Epithelial cell of prostate (primary cell): ENCODE data around the gene ACACA.

Source experiments
- DNase-seq: peaks from one replicate; pipeline ENCODE4 v3.0.0-alpha.2; 2011; ENCODE audit warnings: low read depth, low spot score
- H3K27ac ChIP-seq: fragments of 450-650 bp; 2 replicates; pipeline ENCODE4 v1.5.1; 2017; ENCODE audit warnings: mild to moderate bottlenecking

Gene ACACA

DNA sequence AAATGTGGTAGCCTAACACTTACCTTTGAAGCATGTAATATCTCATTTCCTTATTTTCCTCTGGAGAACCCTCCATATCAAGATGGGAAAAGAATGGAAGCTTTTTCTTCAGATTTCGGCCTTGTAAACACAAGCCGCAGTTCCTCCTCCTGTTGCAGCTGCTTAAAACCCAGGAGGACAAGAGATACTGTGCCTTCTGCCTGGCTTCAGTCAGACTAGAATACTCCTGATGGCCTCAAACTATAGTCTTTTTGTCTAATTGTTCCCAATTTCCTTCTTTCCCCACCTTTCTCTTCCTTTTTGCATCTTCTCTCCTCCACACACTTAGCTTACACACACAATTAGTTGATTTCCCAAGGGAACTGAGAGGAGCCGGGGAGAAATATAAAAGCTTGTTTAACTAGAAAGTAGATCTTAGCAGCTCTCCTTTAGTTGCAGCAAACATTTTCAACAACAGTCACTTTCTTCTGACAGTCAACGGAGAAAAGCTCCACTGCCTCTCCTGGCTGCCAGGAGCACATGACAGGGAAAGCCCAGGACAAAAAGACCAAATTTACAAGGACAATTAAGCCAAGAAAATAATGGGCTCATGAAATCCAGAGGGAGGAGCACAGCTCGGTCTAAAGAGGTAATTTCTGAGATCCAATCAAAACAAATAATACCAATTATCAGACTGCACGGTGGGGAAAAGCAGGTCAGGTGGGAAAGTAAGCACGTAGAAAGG lies 107.2 kb downstream of the ACACA start:
- no peak for DNase-seq
- peak overlapping the region; percentile 48 for H3K27ac ChIP-seq

GRCh38 chr17:37295888-37296287 lies 110.7 kb downstream of the ACACA start:
- no peak overlapping the region for H3K27ac ChIP-seq
- no peak for DNase-seq

DNA sequence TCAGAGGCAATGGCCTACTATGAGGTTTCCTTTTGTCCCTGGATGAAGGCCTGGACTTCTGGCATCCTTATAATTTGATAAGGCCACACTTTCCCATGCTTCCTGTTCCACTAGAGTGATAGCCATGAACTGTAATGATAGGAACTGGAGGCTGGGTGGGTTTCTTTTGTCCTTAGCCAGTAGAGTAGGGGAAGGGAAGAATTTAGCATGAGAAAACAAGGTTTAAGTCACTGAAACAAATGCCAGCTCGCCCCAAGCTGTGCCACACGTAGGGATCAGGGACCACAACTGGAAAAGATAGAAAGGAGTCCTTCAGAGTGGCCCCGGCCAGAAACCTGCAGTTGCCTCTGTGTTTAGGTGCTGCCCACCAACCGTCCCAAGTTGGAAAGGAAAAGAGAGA lies 111.7 kb downstream of the ACACA start:
- H3K27ac ChIP-seq = no peak overlapping the region
- no peak for DNase-seq

GRCh38 chr17:37293770-37294169 lies 112.9 kb downstream of the ACACA start:
- no peak for DNase-seq
- no peak overlapping the region for H3K27ac ChIP-seq

GRCh38 chr17:37292429-37293139 lies 114.1 kb downstream of the ACACA start:
- DNase-seq = no peak
- H3K27ac ChIP-seq = no peak overlapping the region

- DNase-seq = no peak
- H3K27ac ChIP-seq = no peak overlapping the region
Observed at GRCh38 chr17:37291351-37291750, 115.3 kb downstream of the ACACA start.

GRCh38 chr17:37286430-37286829 lies 120.2 kb downstream of the ACACA start:
- no peak for DNase-seq
- no peak overlapping the region for H3K27ac ChIP-seq

DNA sequence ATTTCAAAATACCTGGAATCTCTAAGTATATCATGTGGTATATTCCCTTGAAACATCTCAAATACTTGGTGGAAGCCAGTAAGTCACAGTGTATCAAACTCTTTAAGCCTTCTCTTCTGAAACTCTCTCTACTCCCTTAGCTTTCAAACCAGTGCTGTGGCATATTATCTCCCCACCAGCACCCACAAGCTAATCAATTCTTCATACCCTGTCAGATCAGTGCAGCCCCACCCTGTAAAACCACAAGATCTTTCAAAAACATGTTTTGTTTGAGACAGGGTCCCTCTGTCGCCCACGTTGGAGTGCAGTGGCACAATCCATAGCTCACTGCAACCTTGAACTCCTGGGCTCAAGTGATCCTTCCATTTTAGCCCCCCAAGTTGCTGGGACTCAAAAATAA lies 122.4 kb downstream of the ACACA start:
- no peak for DNase-seq
- no peak overlapping the region for H3K27ac ChIP-seq

DNA sequence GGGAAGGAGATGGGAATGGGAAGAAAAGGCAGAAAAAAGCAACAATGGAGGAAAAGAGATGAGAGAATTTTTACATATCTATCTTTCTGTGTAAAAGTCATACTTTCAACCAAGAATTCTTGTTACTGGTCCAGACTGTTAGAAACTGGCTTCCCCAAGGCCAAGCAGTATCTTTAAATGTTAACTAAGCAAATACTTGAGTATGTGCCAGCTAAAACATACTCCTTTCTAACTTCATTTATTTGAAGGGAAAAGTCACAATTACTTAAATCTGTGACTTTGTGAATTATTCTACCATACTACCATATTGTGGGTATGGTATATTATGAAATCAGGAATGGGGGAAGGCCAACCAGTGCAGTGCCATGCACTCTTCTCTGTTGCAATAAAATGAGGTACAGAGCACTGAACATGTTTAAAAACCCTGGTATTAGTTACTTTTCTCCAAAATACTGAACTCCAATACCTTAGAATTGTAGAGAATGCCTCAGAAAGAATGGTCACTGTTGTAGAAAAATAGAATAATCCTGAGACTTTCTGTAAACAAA lies 123.1 kb downstream of the ACACA start:
- no peak for DNase-seq
- no peak overlapping the region for H3K27ac ChIP-seq

DNA sequence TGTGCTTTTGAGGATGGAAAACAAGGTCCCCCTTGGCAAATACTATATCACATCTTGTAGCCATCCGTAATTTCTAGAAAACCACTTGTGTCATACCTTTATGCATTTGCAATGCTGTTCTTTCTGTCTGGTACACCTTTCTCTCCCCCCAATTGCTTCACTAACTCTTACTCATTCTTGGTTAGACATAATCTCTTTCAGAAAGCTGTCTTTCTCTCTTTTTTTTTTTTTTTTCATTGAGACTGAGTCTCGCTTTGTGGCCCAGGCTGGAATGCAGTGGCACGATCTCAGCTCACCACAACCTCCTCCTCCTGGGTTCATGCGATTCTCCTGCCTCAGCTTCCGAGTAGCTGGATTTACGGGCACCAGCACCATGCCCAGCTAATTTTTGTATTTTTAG lies 125.8 kb downstream of the ACACA start:
- no peak for DNase-seq
- no peak overlapping the region for H3K27ac ChIP-seq

- no peak overlapping the region for H3K27ac ChIP-seq
- no peak for DNase-seq
Observed at GRCh38 chr17:37278247-37278894, 128.3 kb downstream of the ACACA start.

- peak; percentile 33 for DNase-seq
- H3K27ac ChIP-seq = no peak overlapping the region
Observed at GRCh38 chr17:37276475-37276874, 130.2 kb downstream of the ACACA start.

GRCh38 chr17:37274461-37274860 lies 132.2 kb downstream of the ACACA start:
- no peak overlapping the region for H3K27ac ChIP-seq
- no peak for DNase-seq

GRCh38 chr17:37273409-37274051 lies 133.1 kb downstream of the ACACA start:
- no peak overlapping the region for H3K27ac ChIP-seq
- DNase-seq = no peak

- DNase-seq = no peak
- H3K27ac ChIP-seq = no peak overlapping the region
Observed at GRCh38 chr17:37265446-37266173, 141.0 kb downstream of the ACACA start.

GRCh38 chr17:37261286-37261685 lies 145.3 kb downstream of the ACACA start:
- DNase-seq = no peak
- no peak overlapping the region for H3K27ac ChIP-seq

GRCh38 chr17:37259030-37259735 lies 147.5 kb downstream of the ACACA start:
- peak; percentile 26 for DNase-seq
- no peak overlapping the region for H3K27ac ChIP-seq

DNA sequence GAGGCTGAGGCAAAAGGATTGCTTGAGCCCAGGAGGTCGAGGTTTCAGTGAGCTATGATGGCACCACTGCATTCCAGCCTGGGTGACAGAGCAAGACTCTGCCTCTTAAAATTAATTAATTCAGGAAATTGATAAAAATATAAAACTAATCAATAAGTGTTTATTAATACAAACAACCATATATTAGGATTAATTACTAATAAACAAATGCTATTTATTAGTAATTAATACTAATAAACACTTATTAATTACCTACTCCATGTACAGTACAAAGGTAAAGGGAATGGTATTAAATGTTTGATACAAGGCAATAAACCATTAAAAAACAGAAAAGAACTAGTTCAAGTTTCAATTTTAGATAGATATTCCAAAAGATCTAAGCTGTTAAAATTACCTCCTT lies 150.0 kb downstream of the ACACA start:
- no peak overlapping the region for H3K27ac ChIP-seq
- DNase-seq = no peak

DNA sequence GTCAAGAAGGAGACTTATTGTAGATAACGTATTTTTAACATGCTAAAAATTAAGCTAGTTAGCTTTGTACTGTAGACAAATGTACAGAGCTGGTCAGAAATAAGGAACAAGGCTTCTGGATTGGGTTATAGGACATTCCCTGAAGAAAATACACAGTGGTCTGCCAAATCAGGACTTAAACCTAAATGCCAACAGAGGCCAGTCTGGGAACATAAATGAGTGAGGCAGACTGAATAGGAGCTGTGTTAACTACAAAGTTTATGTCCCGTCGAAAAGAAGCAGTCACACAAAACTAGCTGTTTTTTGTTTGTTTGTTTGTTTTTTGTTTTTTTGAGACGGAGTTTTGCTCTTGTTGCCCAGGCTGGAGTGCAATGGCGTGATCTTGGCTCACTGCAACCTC lies 151.2 kb downstream of the ACACA start:
- no peak for DNase-seq

More for the DNA sequence above, 151.2 kb downstream of the ACACA start:
- H3K27ac ChIP-seq = no peak overlapping the region
